HepG2 (cell line): Measurements from ENCODE around the gene DENND11. TPM values are rescaled to one million over a fixed set of nuclear protein-coding genes. Genes with fewer than 3 reads are reported as not detected.

Experiments used
- ATAC-seq: fragments of 200-7000 bp; cut with Tn5 transposase; 3 replicates; pipeline ENCODE4 v1.9.1; 2020; ENCODE audit warnings: mild to moderate bottlenecking, moderate library complexity
- BruUV-seq: library from RNA; stranded (reverse); fragments of 400-500 nt; replicated peaks from 2 replicates; lab custom pipeline; 2021; lab: Mats Ljungman, UMichigan
- CTCF ChIA-PET: fragments of 300-600 bp; formaldehyde crosslinking; extraction: SDS; loops from one replicate; lab custom pipeline; 2021; ENCODE audit warnings: low total read pairs, inconsistent platforms, low intra/inter-chr PET ratio; lab: Yijun Ruan, JAX
- POLR2A ChIA-PET: fragments of 350-600 bp; sonication (Branson Sonifier 250); formaldehyde crosslinking; loops from one replicate; lab custom pipeline; 2020; ENCODE audit warnings: antibody characterized with exemption, inconsistent platforms; lab: Yijun Ruan, JAX
- DNase-seq: peaks from one replicate; pipeline ENCODE4 v3.0.0-alpha.2; 2015; ENCODE audit warnings: low spot score
- FAIRE-seq: peaks from 3 replicates; lab custom pipeline; 2011; peaks lifted over from hg19 to GRCh38; lab: Jason Lieb, UNC
- H2AFZ ChIP-seq: one replicate; pipeline ENCODE4 v1.6.1; 2011; ENCODE audit warnings: low read length, inconsistent platforms
- H3K27ac ChIP-seq: fragments of 300-600 bp; 3 replicates; pipeline ENCODE4 v1.8.0; 2011; ENCODE audit warnings: mixed run types, mild to moderate bottlenecking, mixed read lengths, low read length, inconsistent platforms; ENCODE audit not compliant: insufficient read depth; ENCODE audit errors: extremely low read length
- H3K27me3 ChIP-seq, 2 experiments: fragments of 200-600 bp in 1 of 2; 2 replicates in 1 of 2; 3 replicates in 1 of 2; pipeline versions ENCODE4 v1.6.0 to v1.8.0; 2011; ENCODE audit warnings: low read length in 2 of 2, mild to moderate bottlenecking in 2 of 2, moderate library complexity in 2 of 2, inconsistent platforms in 1 of 2; ENCODE audit not compliant: insufficient read depth in 2 of 2, control insufficient read depth in 1 of 2
- H3K36me3 ChIP-seq, 2 experiments: fragments of 200-600 bp in 1 of 2; replicated peaks in 1 of 2; 2 replicates in 1 of 2; 3 replicates in 1 of 2; pipeline versions ENCODE4 v1.5.1 to v1.8.0; 2011; ENCODE audit warnings: low read length in 2 of 2, inconsistent platforms in 1 of 2; ENCODE audit not compliant: insufficient read depth in 2 of 2, control insufficient read depth in 1 of 2
- H3K4me1 ChIP-seq: 2 replicates; pipeline ENCODE4 v1.5.1; 2012; ENCODE audit warnings: low read length, inconsistent platforms; ENCODE audit not compliant: insufficient read depth
- H3K4me2 ChIP-seq: 2 replicates; pipeline ENCODE4 v1.6.0; 2011; ENCODE audit warnings: low read depth, low read length, inconsistent platforms
- H3K4me3 ChIP-seq, 3 experiments: fragments of 200-600 bp in 1 of 3; sonication (generic), shearing (Covaris generic) in 1 of 3; replicated peaks in 1 of 3; 2 replicates each; pipeline ENCODE4 v1.5.1; 2011 to 2016; ENCODE audit warnings: low read length in 3 of 3, inconsistent platforms in 2 of 3, low read depth in 2 of 3, mild to moderate bottlenecking in 2 of 3, control low read depth in 1 of 3, mixed read lengths in 1 of 3; ENCODE audit not compliant: insufficient read depth in 1 of 3
- H3K79me2 ChIP-seq: one replicate; pipeline ENCODE4 v1.6.1; 2011; ENCODE audit warnings: low read length, inconsistent platforms; ENCODE audit not compliant: insufficient read depth
- H3K9ac ChIP-seq: 2 replicates; pipeline ENCODE4 v1.6.0; 2011; ENCODE audit warnings: mild to moderate bottlenecking, low read depth, low read length, inconsistent platforms; ENCODE audit not compliant: insufficient read depth
- H3K9me3 ChIP-seq: 2 replicates; pipeline ENCODE4 v1.5.1; 2012; ENCODE audit warnings: mild to moderate bottlenecking, low read length
- H4K20me1 ChIP-seq: 2 replicates; pipeline ENCODE4 v1.6.0; 2011; ENCODE audit warnings: inconsistent platforms, mild to moderate bottlenecking, low read length, moderate library complexity; ENCODE audit not compliant: insufficient read depth
- CTCF ChIP-seq: sonication (generic); formaldehyde crosslinking; IDR thresholded peaks from 2 replicates; pipeline ENCODE4 v1.5.0; 2020; ENCODE audit warnings: mild to moderate bottlenecking, missing genetic modification reagents, moderate library complexity
- HDAC6 ChIP-seq: fragments of 200-600 bp; sonication (generic); IDR thresholded peaks from 2 replicates; pipeline ENCODE4 v1.7.0; 2017; ENCODE audit warnings: mild to moderate bottlenecking, antibody characterized with exemption, low read length, low read depth
- IRX3 ChIP-seq: sonication (generic); formaldehyde crosslinking; IDR thresholded peaks from 2 replicates; pipeline ENCODE4 v1.8.1; 2023; ENCODE audit warnings: mild to moderate bottlenecking, low read depth, missing genetic modification reagents, borderline replicate concordance
- PITX1 ChIP-seq: sonication (generic); formaldehyde crosslinking; IDR thresholded peaks from 2 replicates; pipeline ENCODE4 v1.5.1; 2020; ENCODE audit warnings: mild to moderate bottlenecking, missing genetic modification reagents
- PLRG1 ChIP-seq: fragments of 450-650 bp; conservative IDR thresholded peaks from 2 replicates; pipeline ENCODE4 v1.6.1; 2016
- STAG1 ChIP-seq: sonication (generic); formaldehyde crosslinking; IDR thresholded peaks from 2 replicates; pipeline ENCODE4 v1.4.0; 2020; ENCODE audit warnings: missing genetic modification reagents
- ZBTB14 ChIP-seq: sonication (generic); formaldehyde crosslinking; IDR thresholded peaks from 2 replicates; pipeline ENCODE4 v1.4.0; 2020; ENCODE audit warnings: missing genetic modification reagents
- ZNF350 ChIP-seq: sonication (generic); formaldehyde crosslinking; IDR thresholded peaks from 2 replicates; pipeline ENCODE4 v1.4.0; 2020; ENCODE audit warnings: mild to moderate bottlenecking, low read depth, missing genetic modification reagents, borderline replicate concordance
- WGBS: methylation state at CpG from one replicate; pipeline ENCODE4 v1.1.6; 2017; ENCODE audit warnings: low lambda C conversion rate; 5-methylcytosine and 5-hydroxymethylcytosine counted together
- in situ Hi-C: cut with HindIII; loops from 2 replicates; pipeline ENCODE4 v1.10.0; 2017; ENCODE audit warnings: low pct_unique_long_range_greater_than_20kb; ENCODE audit not compliant: extremely low pct_ligation_motif_present
- intact Hi-C: fragments of 100-400 bp; cut with micrococcal nuclease; formaldehyde crosslinking; loops from one replicate; pipeline ENCODE4 v1.10.0; 2022; ENCODE audit not compliant: unreplicated experiment
- polyA plus RNA-seq, 8 experiments: library from polyadenylated mRNA; depleted of rRNA in 3 of 8; stranded (reverse) in 7 of 8; unstranded in 1 of 8; fragments of >200 nt; fragmentation: Illumina TruSeq in 4 of 8; extraction: Trizol in 4 of 8; gene quantifications; 2 replicates each; pipeline versions ENCODE4 v1.2.1 to v1.2.3, GENCODE V29; 2011 to 2016; ENCODE audit warnings: low read depth in 4 of 8, missing spikeins in 1 of 8, mixed read lengths in 1 of 8; ENCODE audit not compliant: insufficient read depth in 1 of 8
- total RNA-seq, 5 experiments: library from RNA; depleted of rRNA; stranded (reverse); fragments of >200 nt; fragmentation: Illumina TruSeq; extraction: Trizol; gene quantifications; 2 replicates each; pipeline ENCODE4 v1.2.3, GENCODE V29; 2016; ENCODE audit warnings: low read depth in 1 of 5

DENND11 gene
- total and polyA plus RNA-seq, 2 of the 13 experiments (the other 11 are each of a cell fraction or from before 2014, with no cell fraction given), result 7.1 to 10.5 TPM

GRCh38 chr7:141675436-141676215 lies 26.3 kb downstream of the DENND11 start:
- Histone ChIP-seq H3K27me3 (no peaks in the 10 kb centered on the region), H2AFZ (no peak overlapping the region), H3K36me3 (peaks cover 1 to 6% of the 10 kb centered on the region in 2 experiments; a peak in 1 of 5 replicates), H4K20me1 (no peaks in the 10 kb centered on the region), H3K4me1 (no peaks in the 10 kb centered on the region), H3K27ac (no peak overlapping the region), H3K79me2 (no peaks in the 10 kb centered on the region), H3K9me3 (no peaks in the 10 kb centered on the region), H3K4me2 (no peak overlapping the region), H3K4me3 (no peak overlapping the region), H3K9ac (no peak overlapping the region)
- no TSS peak for BruUV-seq
- FAIRE-seq (no peak), ATAC-seq (no peak), DNase-seq (no peak)
- ChIA-PET CTCF (interaction anchor here (0.8 kb wide), 1 partner anchor 21 kb away, joined by 4 read pairs; no protein-coding TSS in a partner anchor), POLR2A (interaction anchor here (1.3 kb wide), 1 partner anchor 62 kb away, joined by 3 read pairs; the partner anchor contains the start of gene SSBP1)
- in situ Hi-C loops (no loop called here), intact Hi-C loops (no loop called here)
- TF ChIP-seq PITX1 (CRISPR knock-in tag) (no peak), ZNF350 (CRISPR knock-in tag) (no peak), HDAC6 (no peak), ZBTB14 (no peak), PLRG1 (no peak)
- WGBS, result 98% methylated on average over 6 of the region's 6 CpGs

GRCh38 chr7:141674702-141675101 lies 27.3 kb downstream of the DENND11 start:
- Histone ChIP-seq H3K27me3 (no peaks in the 10 kb centered on the region), H3K9me3 (no peaks in the 10 kb centered on the region), H3K79me2 (no peaks in the 10 kb centered on the region), H4K20me1 (no peaks in the 10 kb centered on the region), H3K36me3 (peaks cover 1 to 7% of the 10 kb centered on the region in 2 experiments; a peak in 1 of 5 replicates), H3K4me2 (no peak overlapping the region), H3K4me1 (no peaks in the 10 kb centered on the region), H3K9ac (no peak overlapping the region), H2AFZ (no peak overlapping the region), H3K27ac (no peak overlapping the region), H3K4me3 (no peak overlapping the region)
- ChIA-PET CTCF (interaction anchor here (0.8 kb wide), 1 partner anchor 21 kb away, joined by 4 read pairs; no protein-coding TSS in a partner anchor), POLR2A (no interaction called here)
- no TSS peak for BruUV-seq
- in situ Hi-C loops, result no loop called here
- TF ChIP-seq STAG1 (CRISPR knock-in tag) (peak; percentile 28; the same call in 1 of the 2 replicates), CTCF (CRISPR knock-in tag) (peak; percentile 45), IRX3 (no peak)
- DNase-seq (no peak), ATAC-seq (peak; percentile 86), FAIRE-seq (no peak)
- WGBS, result 86% methylated on average over 4 of the region's 4 CpGs
- intact Hi-C loops, result no loop called here
